ENCODE measurements around the gene LAMB1. TPM values are rescaled to one million over a fixed set of nuclear protein-coding genes. Genes with fewer than 3 reads are reported as not detected.

The LAMB1 gene
- total and polyA plus RNA-seq, 2 of the 13 experiments (the other 11 are each of a cell fraction or from before 2014, with no cell fraction given), result 109 to 124 TPM

- Histone ChIP-seq H3K9ac (ENCODE audit: insufficient read depth, low read depth, low read length) (no peak overlapping the region), H3K27me3 (ENCODE audit: control insufficient read depth in 1 of 2, insufficient read depth in 2 of 2, low read length in 2 of 2) (peaks cover 0 to 8% of the 10 kb centered on the region in 2 experiments; a peak in 1 of 5 replicates), H3K27ac (ENCODE audit: extremely low read length, insufficient read depth, low read length) (no peak overlapping the region), H3K79me2 (ENCODE audit: insufficient read depth, low read length) (no peaks in the 10 kb centered on the region), H3K9me3 (ENCODE audit: low read length) (no peaks in the 10 kb centered on the region), H4K20me1 (ENCODE audit: insufficient read depth, low read length) (no peaks in the 10 kb centered on the region), H3K4me3 (replicated peaks in 1 of 3; ENCODE audit: insufficient read depth in 1 of 3, low read depth in 2 of 3, low read length in 3 of 3) (no peak overlapping the region), H3K4me1 (ENCODE audit: insufficient read depth, low read length) (no peaks in the 10 kb centered on the region), H2AFZ (ENCODE audit: low read length) (no peak overlapping the region), H3K4me2 (ENCODE audit: low read depth, low read length) (no peak overlapping the region), H3K36me3 (replicated peaks in 1 of 2; ENCODE audit: control insufficient read depth in 1 of 2, insufficient read depth in 2 of 2, low read length in 2 of 2) (no peaks in the 10 kb centered on the region)
- 37% methylated on average over 6 of the region's 6 CpGs for WGBS (ENCODE audit: low lambda C conversion rate)
- TF ChIP-seq CENPBD1 (CRISPR knock-in tag; IDR thresholded peaks at IDR 0.05; ENCODE audit: borderline replicate concordance, low read depth) (no peak), PAF1 (CRISPR knock-in tag; IDR thresholded peaks at IDR 0.05) (no peak), NR1H2 (CRISPR knock-in tag; IDR thresholded peaks at IDR 0.05; ENCODE audit: borderline replicate concordance, low read depth) (no peak), ZBTB43 (CRISPR knock-in tag; conservative IDR thresholded peaks at IDR 0.05) (no peak), PAWR (CRISPR knock-in tag; IDR thresholded peaks at IDR 0.05; ENCODE audit: borderline replicate concordance) (no peak), ZNF460 (CRISPR knock-in tag; IDR thresholded peaks at IDR 0.05; ENCODE audit: borderline replicate concordance) (no peak), RCOR2 (CRISPR knock-in tag; IDR thresholded peaks at IDR 0.05) (no peak), ZNF572 (CRISPR knock-in tag; IDR thresholded peaks at IDR 0.05) (no peak), ZNF703 (CRISPR knock-in tag; IDR thresholded peaks at IDR 0.05; ENCODE audit: borderline replicate concordance) (no peak), ZNF816 (CRISPR knock-in tag; IDR thresholded peaks at IDR 0.05; ENCODE audit: borderline replicate concordance) (no peak), ZNF33B (CRISPR knock-in tag; IDR thresholded peaks at IDR 0.05) (no peak), ARID3A (IDR thresholded peaks at IDR 0.05; ENCODE audit: low read depth, low read length) (no peak), NFKB2 (CRISPR knock-in tag; IDR thresholded peaks at IDR 0.05; ENCODE audit: borderline replicate concordance) (no peak), ZSCAN21 (CRISPR knock-in tag; IDR thresholded peaks at IDR 0.05; ENCODE audit: borderline replicate concordance) (no peak)
- DNase-seq (ENCODE audit: low spot score) (no peak), FAIRE-seq (no peak), ATAC-seq (no peak; the same call in 1 of the 3 replicates)
- no TSS peak for BruUV-seq (replicated peaks)
- CTCF ChIA-PET (ENCODE audit: low intra/inter-chr PET ratio, low total read pairs), result no interaction called here
- POLR2A ChIA-PET, result no interaction called here
- in situ Hi-C loops (cut with HindIII; ENCODE audit: extremely low pct_ligation_motif_present, low pct_unique_long_range_greater_than_20kb), result loop anchor here (25.0 kb wide), 1 partner anchor 672 kb away; no protein-coding TSS in a partner anchor
- intact Hi-C loops (cut with micrococcal nuclease; ENCODE audit: unreplicated experiment), result no loop called here
These were observed 118.7 kb downstream of the LAMB1 start for GRCh38 chr7:107884066-107884818.

Data from HepG2 (cell line).